Measurements from ENCODE around the gene ADGB.

DNA sequence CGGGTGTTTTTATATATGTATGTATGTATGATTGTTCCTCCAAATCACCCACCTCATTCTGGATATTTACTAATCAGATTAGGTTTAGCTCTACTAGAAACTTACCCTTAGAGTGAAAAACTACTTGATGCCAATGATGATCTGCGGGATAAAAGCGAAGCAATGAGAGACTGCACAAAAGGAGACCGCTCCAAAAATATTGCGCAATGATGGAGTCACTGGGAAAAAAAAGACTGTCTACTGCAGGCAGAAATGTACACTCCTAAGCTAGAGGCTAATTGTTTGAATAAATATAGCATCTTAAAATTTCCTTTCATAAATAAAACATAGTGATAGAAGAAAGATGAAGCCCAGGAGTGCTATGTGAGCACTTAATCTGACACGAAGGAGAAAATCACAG, 47.9 kb upstream of the ADGB start:
- TF ChIP-seq SP1 (IDR thresholded peaks at IDR 0.05) (no peak), TARDBP (IDR thresholded peaks at IDR 0.05) (no peak), FOXK2 (IDR thresholded peaks at IDR 0.05) (no peak), BHLHE40 (IDR thresholded peaks at IDR 0.05; ENCODE audit: borderline replicate concordance) (no peak), FOXA1 (IDR thresholded peaks at IDR 0.05) (no peak), ARNT (IDR thresholded peaks at IDR 0.05) (no peak), FOXM1 (IDR thresholded peaks at IDR 0.05; ENCODE audit: borderline replicate concordance) (no peak)
- TF ChIP-seq, protein P1, sequence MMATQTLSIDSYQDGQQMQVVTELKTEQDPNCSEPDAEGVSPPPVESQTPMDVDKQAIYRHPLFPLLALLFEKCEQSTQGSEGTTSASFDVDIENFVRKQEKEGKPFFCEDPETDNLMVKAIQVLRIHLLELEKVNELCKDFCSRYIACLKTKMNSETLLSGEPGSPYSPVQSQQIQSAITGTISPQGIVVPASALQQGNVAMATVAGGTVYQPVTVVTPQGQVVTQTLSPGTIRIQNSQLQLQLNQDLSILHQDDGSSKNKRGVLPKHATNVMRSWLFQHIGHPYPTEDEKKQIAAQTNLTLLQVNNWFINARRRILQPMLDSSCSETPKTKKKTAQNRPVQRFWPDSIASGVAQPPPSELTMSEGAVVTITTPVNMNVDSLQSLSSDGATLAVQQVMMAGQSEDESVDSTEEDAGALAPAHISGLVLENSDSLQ (IDR thresholded peaks at IDR 0.05) = no peak
